Vagina (tissue), 2 donors: ENCODE measurements around the gene BRICD5. TPM values are rescaled to one million over a fixed set of nuclear protein-coding genes. Genes with fewer than 3 reads are reported as not detected.

Experiments
- DNase-seq, 2 donors: peaks; one replicate each; pipeline ENCODE4 v3.0.0-alpha.2; 2017; ENCODE audit errors: extremely low spot score in 2 of 2
- H3K27ac ChIP-seq: fragments of 200-600 bp; sonication (generic); one replicate; pipeline ENCODE4 v1.5.1; 2019
- H3K27me3 ChIP-seq: fragments of 200-600 bp; sonication (generic); one replicate; pipeline ENCODE4 v1.5.1; 2019
- H3K36me3 ChIP-seq, 2 donors: fragments of 200-600 bp; sonication (generic); one replicate each; pipeline ENCODE4 v1.5.1; 2017 to 2019
- H3K4me1 ChIP-seq: fragments of 200-600 bp; sonication (generic); one replicate; pipeline ENCODE4 v1.5.1; 2019
- H3K4me3 ChIP-seq, 2 donors: fragments of 200-600 bp; sonication (generic); 1 replicate in 1 of 2; 2 replicates in 1 of 2; pipeline ENCODE4 v1.5.1; 2016 to 2019
- H3K9me3 ChIP-seq: fragments of 200-600 bp; sonication (generic); one replicate; pipeline ENCODE4 v1.5.1; 2019
- CTCF ChIP-seq, 3 experiments: fragments of 450-650 bp in 2 of 3; fragments of 200-600 bp in 1 of 3; sonication (generic) in 1 of 3; IDR thresholded peaks; one replicate each; pipeline ENCODE4 v1.5.1; 2017 to 2019; ENCODE audit warnings: antibody characterized with exemption in 3 of 3, mild to moderate bottlenecking in 2 of 3, moderate library complexity in 2 of 3
- POLR2A ChIP-seq, 2 donors: fragments of 450-650 bp; IDR thresholded peaks; one replicate each; pipeline ENCODE4 v1.6.1; 2017; ENCODE audit warnings: antibody characterized with exemption in 2 of 2, mild to moderate bottlenecking in 2 of 2, moderate library complexity in 2 of 2
- POLR2AphosphoS5 ChIP-seq, 2 donors: sonication (generic); formaldehyde crosslinking; IDR thresholded peaks; one replicate each; pipeline ENCODE4 v1.9.0; 2017; ENCODE audit warnings: antibody characterized with exemption in 2 of 2, mild to moderate bottlenecking in 2 of 2, low read depth in 1 of 2; ENCODE audit not compliant: insufficient read depth in 1 of 2
- intact Hi-C: fragments of 100-400 bp; cut with DNase I; formaldehyde crosslinking; loops from one replicate; pipeline ENCODE4 v1.15.1; 2023
- total RNA-seq: library from RNA; depleted of rRNA; stranded (reverse); fragments of >200 nt; gene quantifications from one replicate; pipeline ENCODE4 v1.2.3, GENCODE V29; 2016

Gene BRICD5
- total RNA-seq, 1 donor from 2014 or later: 9.6 TPM

DNA sequence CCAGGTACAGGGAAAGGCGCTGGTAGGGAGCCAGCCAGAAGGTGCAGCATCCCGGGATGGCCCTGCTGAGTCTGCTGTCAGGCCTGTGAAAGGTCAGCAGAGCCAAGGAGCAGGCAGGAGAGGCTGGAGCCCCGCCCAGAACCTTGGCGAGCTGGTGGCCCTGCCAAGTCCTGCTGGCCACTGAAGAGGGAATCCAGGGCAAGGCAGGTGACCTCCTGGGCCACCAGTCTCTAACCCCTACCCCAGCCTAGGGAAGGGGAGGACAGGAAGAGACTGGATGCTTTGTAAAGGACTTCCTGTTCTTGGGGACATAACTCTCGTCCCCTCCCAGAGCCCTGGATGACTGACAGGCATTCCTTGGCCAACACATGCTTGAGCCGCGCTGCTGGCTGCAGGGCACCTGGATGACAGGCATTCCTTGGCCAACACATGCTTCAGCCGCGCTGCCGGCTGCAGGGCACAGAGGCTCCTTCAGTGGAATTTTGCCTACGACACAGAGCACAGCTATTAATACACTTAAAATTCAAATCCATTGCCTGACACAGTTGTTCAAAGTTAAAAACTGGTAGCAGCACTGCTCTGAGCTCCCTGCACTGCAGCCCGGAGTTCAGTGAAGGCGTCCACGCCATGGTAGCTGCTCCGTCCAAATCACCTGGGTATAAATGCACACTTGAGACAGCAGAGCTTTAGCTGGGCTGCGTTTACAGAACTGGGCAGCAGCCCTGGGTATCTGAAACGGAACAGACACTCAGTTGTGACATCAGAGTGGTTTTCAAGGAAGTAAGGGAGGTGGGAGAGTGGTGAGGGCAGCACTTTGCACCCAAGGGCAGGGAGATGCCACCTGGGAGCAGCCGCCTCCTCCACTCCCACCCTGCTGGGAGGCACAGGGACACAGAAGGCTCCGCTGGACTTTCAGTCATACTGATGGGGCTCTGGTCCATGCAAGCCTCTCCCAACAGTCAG, 2.0 kb upstream of the BRICD5 start:
- intact Hi-C loops: no loop called here
- H3K36me3 ChIP-seq: peaks cover 0 to 23% of the 10 kb centered on the region in 2 donors
- TF ChIP-seq CTCF (IDR thresholded peaks at IDR 0.05): no peak
- TF ChIP-seq POLR2AphosphoS5 (IDR thresholded peaks at IDR 0.05; ENCODE audit: insufficient read depth in 1 of 2, low read depth in 1 of 2): no peak
- no peak for TF ChIP-seq POLR2A (IDR thresholded peaks at IDR 0.05)
- no peak for DNase-seq
- H3K4me1 ChIP-seq: peaks cover 31% of the 10 kb centered on the region
- H3K27ac ChIP-seq: no peak overlapping the region
- H3K9me3 ChIP-seq: no peaks in the 10 kb centered on the region
- no peaks in the 10 kb centered on the region for H3K27me3 ChIP-seq
- peak overlapping the region in 1 of 2 donors; percentile 61 for H3K4me3 ChIP-seq

GRCh38 chr16:2211923-2212347, 1.3 kb upstream of the BRICD5 start:
- no peak for DNase-seq
- intact Hi-C loops: no loop called here
- TF ChIP-seq POLR2A (IDR thresholded peaks at IDR 0.05): no peak
- TF ChIP-seq POLR2AphosphoS5 (IDR thresholded peaks at IDR 0.05; ENCODE audit: insufficient read depth in 1 of 2, low read depth in 1 of 2): no peak
- no peak for TF ChIP-seq CTCF (IDR thresholded peaks at IDR 0.05)
- Histone ChIP-seq H3K27me3 (no peaks in the 10 kb centered on the region), H3K4me3 (no peak overlapping the region), H3K27ac (no peak overlapping the region), H3K9me3 (no peaks in the 10 kb centered on the region), H3K4me1 (peaks cover 33% of the 10 kb centered on the region), H3K36me3 (peaks cover 0 to 23% of the 10 kb centered on the region in 2 donors)

GRCh38 chr16:2210009-2210332, 692 bp downstream of the BRICD5 start:
- Histone ChIP-seq H3K4me3 (no peak overlapping the region), H3K27me3 (no peaks in the 10 kb centered on the region), H3K36me3 (peaks cover 0 to 23% of the 10 kb centered on the region in 2 donors), H3K27ac (no peak overlapping the region), H3K4me1 (peaks cover 38% of the 10 kb centered on the region), H3K9me3 (no peaks in the 10 kb centered on the region)
- intact Hi-C loops: no loop called here
- no peak for TF ChIP-seq CTCF (IDR thresholded peaks at IDR 0.05)
- TF ChIP-seq POLR2A (IDR thresholded peaks at IDR 0.05): no peak
- TF ChIP-seq POLR2AphosphoS5 (IDR thresholded peaks at IDR 0.05; ENCODE audit: insufficient read depth in 1 of 2, low read depth in 1 of 2): no peak
- DNase-seq: no peak

- intact Hi-C loops: no loop called here
- Histone ChIP-seq H3K9me3 (no peaks in the 10 kb centered on the region), H3K36me3 (peaks cover 0 to 23% of the 10 kb centered on the region in 2 donors), H3K4me3 (no peak overlapping the region), H3K27me3 (no peaks in the 10 kb centered on the region), H3K4me1 (peaks cover 42% of the 10 kb centered on the region), H3K27ac (no peak overlapping the region)
- TF ChIP-seq POLR2A (IDR thresholded peaks at IDR 0.05): no peak
- no peak for TF ChIP-seq CTCF (IDR thresholded peaks at IDR 0.05)
- TF ChIP-seq POLR2AphosphoS5 (IDR thresholded peaks at IDR 0.05; ENCODE audit: insufficient read depth in 1 of 2, low read depth in 1 of 2): no peak
- DNase-seq: no peak
These were observed 1.2 kb downstream of the BRICD5 start for GRCh38 chr16:2209258-2210008.
